NCI-H146 (cell line): ENCODE results near the gene ALMS1.
"Not testable (repeated sequence)": the region's sequence is repeated elsewhere in the genome, so short reads cannot be mapped to it uniquely, and the experiment has no call there.

Source experiments
- DNase-seq: peaks from one replicate; lab custom pipeline; 2025; lab: John Stamatoyannopoulos, UW

The ALMS1 gene

DNA sequence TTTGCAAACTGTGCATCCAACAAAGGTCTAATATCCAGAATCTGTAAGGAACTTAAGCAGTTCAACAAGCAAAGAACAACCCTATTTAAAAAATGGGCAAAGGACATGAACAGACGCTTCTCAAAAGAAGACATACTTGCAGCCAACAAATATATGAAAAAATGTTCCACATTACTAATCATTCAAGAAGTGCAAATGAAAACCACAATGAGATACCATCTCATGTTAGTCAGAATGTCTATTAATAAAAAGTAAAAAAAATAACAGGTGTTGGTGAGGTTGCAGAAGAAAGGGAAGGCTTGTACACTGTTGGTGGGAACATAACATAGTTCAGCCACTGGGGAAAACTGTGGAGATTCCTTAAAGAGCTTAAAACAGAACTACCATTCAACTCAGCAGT lies 130.4 kb downstream of the ALMS1 start:
- DNase-seq = no peak

- DNase-seq = no peak
These were observed 143.1 kb downstream of the ALMS1 start for GRCh38 chr2:73528688-73529087.

DNA sequence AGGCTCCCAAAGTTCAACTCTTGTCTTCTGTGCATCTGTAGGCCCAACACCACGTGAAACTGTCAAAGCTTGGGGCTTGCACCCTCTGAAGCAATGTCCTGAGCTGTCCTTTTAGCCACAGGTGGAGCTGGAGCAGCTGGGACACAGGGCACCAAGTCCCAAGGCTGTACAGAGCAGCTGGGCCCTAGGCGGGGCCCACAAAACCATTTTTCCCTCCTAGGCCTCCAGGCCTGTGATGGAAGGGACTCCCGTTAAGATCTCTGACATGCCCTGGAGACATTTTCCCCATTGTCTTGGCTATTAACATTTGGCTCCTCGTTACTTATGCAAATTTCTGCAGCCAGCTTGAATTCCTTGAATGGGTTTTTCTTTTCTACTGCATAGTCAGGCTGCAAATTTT lies 145.1 kb downstream of the ALMS1 start:
- not testable (repeated sequence) for DNase-seq

GRCh38 chr2:73532381-73532780 lies 146.7 kb downstream of the ALMS1 start:
- DNase-seq = no peak

DNA sequence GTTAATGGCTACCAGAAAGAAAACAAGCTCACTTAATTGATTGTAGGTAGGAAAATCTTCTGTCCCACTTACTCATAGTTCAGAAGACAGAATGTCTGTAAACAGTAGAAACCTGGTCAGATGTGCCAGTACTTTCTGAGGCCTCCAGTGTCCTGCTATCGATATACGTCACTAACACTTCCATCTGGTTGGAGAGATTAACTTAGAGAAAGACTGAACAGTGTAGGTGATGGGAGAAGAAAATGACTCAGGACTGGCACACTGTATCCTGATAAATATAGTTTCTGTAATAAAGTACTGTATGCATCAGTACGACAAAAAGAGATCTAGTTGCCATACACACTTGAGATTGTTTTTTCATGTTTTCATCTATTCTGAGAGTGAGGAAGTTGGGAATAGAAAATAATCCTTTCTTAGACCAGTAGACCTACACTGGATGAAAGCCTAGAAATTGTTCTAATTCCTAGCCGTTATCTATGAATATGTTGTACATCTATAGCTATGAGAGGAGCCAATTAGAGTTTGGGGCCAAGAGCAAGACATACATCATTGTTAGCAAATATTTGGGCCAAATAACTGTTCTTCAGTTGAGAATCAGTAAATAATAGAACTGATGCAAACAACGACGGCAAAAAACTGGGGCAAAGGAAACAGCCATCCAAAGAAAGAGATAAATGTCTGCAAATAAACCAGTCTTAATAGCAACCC lies 150.7 kb downstream of the ALMS1 start:
- DNase-seq = no peak

DNA sequence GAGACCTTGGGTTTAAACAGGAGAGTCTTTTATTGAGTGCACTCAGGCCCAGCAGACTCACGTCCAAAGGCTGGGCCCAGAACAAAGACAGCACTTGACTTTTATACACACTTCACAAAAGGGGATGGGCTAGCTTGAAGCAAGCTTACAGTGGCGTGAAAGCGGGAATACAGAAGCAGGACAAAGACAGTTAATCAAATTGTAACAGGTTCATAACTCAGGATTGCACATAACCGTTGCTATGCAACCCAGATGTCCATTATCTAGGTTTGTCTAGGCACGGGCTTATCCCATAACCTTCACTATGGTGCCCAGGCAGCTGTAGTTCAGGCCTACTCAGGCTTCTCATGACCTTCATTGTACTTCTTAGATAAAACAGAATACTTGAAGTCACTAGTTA lies 175.2 kb downstream of the ALMS1 start:
- peak; percentile 17 for DNase-seq

GRCh38 chr2:73561422-73561821 lies 175.8 kb downstream of the ALMS1 start:
- no peak for DNase-seq

- no peak for DNase-seq
These were observed 179.3 kb downstream of the ALMS1 start for GRCh38 chr2:73564986-73565385.

DNA sequence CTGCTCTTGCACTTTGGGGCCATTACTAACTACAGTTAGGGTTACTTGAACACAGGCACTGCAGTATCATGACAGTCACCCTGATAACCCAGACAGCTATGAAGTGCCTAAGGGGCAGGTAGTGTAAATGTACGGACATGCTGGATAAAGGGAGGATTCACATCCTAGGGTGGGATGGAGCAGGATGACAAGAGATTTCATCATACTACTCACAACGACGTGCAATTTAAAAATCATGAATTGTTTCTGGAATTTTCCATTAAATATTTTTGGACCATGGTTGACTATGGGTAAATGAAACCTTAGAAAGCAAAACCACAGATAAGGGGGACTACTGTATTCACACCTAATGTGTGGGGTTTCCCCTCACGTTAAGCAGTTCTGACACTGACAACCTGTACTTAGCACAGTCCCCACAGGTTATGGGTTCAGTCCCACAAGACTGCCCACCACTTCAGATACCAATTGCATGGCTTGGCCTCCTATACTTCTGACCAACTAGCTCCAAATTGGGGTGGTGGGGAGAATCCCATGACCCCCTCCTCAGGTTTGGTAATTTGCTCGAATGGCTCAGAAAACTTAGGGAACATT lies 180.7 kb downstream of the ALMS1 start:
- DNase-seq = no peak

DNA sequence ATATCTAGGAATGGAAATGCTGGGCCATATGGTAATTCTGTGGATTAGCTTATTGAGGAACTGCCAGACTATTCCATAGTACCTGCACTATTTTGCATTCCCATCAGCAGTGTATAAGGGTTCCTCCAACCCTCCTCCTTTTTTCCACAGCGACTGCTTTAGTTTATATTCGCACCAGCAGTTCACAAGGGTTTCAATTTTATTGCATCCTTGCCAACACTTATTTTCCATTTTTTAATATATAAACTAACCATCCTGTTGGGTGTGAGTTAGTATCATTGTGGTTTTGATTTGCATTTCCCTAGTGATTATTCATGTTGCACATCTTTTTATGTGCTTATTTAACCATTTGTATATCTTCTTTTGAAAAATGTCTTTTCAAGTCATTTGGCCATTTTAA lies 189.6 kb downstream of the ALMS1 start:
- no peak for DNase-seq

DNA sequence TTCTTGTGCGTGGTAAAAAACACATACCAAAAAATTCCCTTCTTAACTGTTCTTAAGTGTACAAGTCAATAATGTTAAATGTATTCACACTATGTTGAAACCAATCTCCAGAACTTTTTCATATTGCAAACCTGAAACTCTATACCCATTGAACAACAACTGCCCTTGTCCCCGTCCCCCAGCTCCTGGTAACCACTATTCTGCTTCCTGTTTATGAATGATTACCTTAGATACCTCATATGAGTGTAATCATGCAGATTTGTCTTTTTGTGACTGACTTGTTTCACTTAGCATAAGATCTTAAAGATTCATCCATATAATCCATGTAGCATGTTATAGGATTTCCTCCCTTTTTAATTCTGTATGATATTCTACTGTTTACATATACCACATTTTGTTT lies 196.7 kb downstream of the ALMS1 start:
- no peak for DNase-seq

GRCh38 chr2:73588177-73588576 lies 202.5 kb downstream of the ALMS1 start:
- DNase-seq = peak; percentile 84

- DNase-seq = no peak
These were observed 208.0 kb downstream of the ALMS1 start for GRCh38 chr2:73593680-73594079.

GRCh38 chr2:73594251-73594650 lies 208.6 kb downstream of the ALMS1 start:
- DNase-seq = no peak

GRCh38 chr2:73601780-73602179 lies 216.1 kb downstream of the ALMS1 start:
- no peak for DNase-seq

GRCh38 chr2:73603099-73603588 lies 217.5 kb downstream of the ALMS1 start:
- not testable (repeated sequence) for DNase-seq

GRCh38 chr2:73604589-73604988 lies 219.0 kb downstream of the ALMS1 start:
- not testable (repeated sequence) for DNase-seq

DNA sequence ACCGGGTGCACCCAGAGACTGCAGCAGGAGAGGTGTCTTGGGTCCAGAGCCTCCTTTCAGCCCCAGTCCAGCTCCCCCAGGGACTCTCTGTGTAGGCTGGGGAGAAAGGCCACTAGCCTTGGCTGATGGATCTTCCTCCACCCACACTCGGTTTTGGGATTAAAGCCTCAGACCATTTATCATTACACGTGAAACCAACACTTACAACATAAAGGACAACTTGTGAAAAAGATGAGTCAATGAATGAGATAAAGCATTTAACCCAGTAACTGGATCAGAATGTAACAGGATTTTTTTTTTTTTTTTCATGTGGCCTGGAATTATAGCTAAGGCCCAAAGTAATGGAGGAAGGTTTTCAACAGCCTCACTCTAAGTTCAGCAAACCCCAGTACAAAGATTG lies 224.5 kb downstream of the ALMS1 start:
- no peak for DNase-seq

DNA sequence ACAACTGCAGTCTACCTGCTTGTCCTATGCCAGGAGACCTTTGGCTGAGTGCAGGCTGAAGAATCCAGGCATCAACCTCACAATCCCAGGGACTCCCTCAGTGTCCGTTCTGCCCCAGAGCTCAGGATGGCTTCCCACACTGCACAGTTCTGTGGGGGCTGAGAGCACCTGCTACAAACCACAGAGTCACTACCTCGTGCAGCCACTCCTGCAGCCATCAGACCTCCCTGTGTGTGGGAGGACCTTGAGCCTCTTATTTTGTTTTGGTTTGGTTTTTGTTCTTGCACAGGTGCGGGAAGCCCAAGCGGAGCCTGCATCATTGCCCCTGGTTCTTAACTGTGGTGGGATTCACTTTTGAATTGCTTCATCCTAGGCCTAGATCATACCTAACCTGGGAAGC lies 225.6 kb downstream of the ALMS1 start:
- no peak for DNase-seq

DNA sequence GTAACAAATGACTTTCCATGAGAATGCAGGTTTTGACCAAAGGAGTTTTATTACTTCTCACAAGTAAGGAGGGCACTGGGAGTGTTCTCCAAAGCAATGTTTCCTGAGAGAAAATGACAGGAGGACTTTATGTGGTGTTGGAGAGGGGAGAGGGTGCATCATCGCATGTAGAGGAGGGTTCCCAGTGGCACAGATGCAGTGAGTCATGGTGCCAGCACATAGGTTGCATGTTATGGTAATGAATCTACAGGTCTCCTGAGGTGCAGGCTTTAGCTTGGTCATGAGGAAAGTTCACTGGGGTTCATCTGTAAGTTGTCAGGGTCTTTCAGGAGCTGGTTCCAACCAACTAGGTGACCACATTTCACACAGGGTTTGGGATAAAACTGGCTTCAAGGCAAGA lies 226.2 kb downstream of the ALMS1 start:
- no peak for DNase-seq

DNA sequence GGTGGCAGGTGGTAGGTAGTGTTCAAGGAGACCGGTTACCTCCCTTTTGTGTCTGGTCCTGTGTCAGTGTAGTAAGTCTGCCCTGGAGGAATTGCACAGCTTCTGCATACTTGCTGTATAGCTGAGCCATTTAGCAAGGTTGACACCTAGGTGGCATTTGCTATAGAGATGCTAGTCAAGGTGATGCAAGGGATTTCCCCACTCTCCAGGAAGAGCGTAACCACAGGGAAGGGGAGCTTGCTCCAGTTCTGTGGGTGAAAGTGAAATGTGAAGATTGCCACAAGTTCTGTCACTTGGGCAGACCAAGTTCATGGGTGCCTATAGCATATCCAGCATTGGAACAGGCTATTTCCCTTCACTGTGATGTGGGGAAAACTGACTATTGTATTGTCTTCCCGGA lies 228.5 kb downstream of the ALMS1 start:
- no peak for DNase-seq

- no peak for DNase-seq
These were observed 229.4 kb downstream of the ALMS1 start for GRCh38 chr2:73614997-73615396.

GRCh38 chr2:73619925-73620324 lies 234.3 kb downstream of the ALMS1 start:
- DNase-seq = peak; percentile 14

GRCh38 chr2:73624036-73624435 lies 238.4 kb downstream of the ALMS1 start:
- DNase-seq = not testable (repeated sequence)
